ENCODE measurements around the gene MRPL40. TPM values are rescaled to one million over a fixed set of nuclear protein-coding genes. Genes with fewer than 3 reads are reported as not detected.

MRPL40 gene
- total RNA-seq, 1 experiment from 2014 or later: 40.1 TPM

DNA sequence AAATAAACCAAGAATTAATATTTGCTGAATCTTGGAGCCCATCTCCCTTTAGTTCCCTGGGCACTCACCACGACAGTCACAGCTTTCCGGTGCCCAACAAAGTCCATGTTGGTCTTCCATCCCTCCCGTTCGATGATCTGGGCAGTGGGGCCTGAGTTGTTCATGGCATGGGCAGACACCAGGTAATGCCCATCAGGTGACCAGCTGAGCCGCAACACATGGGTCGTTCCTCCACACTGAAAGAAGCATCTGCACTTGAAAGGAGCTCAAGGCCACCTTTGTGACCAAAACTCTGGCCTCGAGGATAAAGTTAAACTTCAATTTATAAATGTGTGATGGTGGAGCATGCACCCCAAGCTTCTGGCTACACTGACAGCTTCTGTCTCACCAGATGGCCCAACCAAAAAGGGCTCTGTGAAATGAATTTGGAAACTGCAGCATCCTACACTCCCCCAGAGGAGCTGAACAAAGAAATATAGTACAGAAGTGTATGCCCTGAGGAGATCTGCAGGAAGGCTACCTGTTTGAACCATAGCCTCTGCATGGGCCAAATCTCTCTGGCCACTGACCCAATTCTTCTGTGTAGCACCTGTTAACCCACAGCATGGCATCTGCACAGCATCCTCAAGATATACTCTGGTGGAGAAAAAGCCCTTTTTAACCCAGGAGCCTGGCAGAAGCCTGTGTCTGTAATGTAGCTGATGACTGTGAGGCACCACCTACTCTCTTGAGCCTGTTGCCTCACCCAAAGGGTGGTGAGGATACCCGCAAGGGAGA is 37.9 kb upstream of the MRPL40 start:
- Histone ChIP-seq H3K79me2 (ENCODE audit: insufficient read depth, low read length) (no peaks in the 10 kb centered on the region), H3K4me1 (ENCODE audit: control insufficient read depth in 1 of 2, insufficient read depth in 2 of 2, low read length in 2 of 2) (no peaks in the 10 kb centered on the region), H3K4me3 (replicated peaks in 1 of 2; ENCODE audit: low read depth in 1 of 2, low read length in 2 of 2) (no peak overlapping the region), H3K9ac (ENCODE audit: low read length) (no peak overlapping the region), H3K27ac (ENCODE audit: low read depth, low read length) (no peak overlapping the region), H4K20me1 (ENCODE audit: insufficient read depth) (no peaks in the 10 kb centered on the region), H3K9me3 (ENCODE audit: control insufficient read depth in 1 of 2, insufficient read depth in 1 of 2, low read depth in 1 of 2, low read length in 2 of 2) (no peaks in the 10 kb centered on the region), H3K36me3 (ENCODE audit: control insufficient read depth in 1 of 2, insufficient read depth in 2 of 2, low read length in 2 of 2) (peaks cover 21 to 40% of the 10 kb centered on the region in 2 experiments; a peak in 3 of 4 replicates), H3K9me2 (ENCODE audit: insufficient read depth) (no peaks in the 10 kb centered on the region), H2AFZ (ENCODE audit: low read depth, low read length, poor library complexity, severe bottlenecking) (no peak overlapping the region), H3K4me2 (ENCODE audit: low read length) (no peak overlapping the region), H3K27me3 (ENCODE audit: insufficient read depth, low read length) (no peaks in the 10 kb centered on the region)
- intact Hi-C loops (cut with micrococcal nuclease): no loop called here
- ChIA-PET POLR2A (no interaction called here), RAD21 (ENCODE audit: low non-redundant PET in 1 of 2, low total read pairs in 2 of 2, uncharacterized antibody in 2 of 2, unreplicated experiment in 2 of 2) (no interaction called here), CTCF (no interaction called here)
- DNase-seq (ENCODE audit: low read depth, low spot score) (no peak), ATAC-seq (no peak)
- TF ChIP-seq CBX3 (IDR thresholded peaks at IDR 0.05; ENCODE audit: low read depth): no peak
- no peak for TF ChIP-seq SP1 (IDR thresholded peaks at IDR 0.05; ENCODE audit: low read depth)
- no peak for TF ChIP-seq EZH2 (IDR thresholded peaks at IDR 0.05)
- TF ChIP-seq, protein P1, sequence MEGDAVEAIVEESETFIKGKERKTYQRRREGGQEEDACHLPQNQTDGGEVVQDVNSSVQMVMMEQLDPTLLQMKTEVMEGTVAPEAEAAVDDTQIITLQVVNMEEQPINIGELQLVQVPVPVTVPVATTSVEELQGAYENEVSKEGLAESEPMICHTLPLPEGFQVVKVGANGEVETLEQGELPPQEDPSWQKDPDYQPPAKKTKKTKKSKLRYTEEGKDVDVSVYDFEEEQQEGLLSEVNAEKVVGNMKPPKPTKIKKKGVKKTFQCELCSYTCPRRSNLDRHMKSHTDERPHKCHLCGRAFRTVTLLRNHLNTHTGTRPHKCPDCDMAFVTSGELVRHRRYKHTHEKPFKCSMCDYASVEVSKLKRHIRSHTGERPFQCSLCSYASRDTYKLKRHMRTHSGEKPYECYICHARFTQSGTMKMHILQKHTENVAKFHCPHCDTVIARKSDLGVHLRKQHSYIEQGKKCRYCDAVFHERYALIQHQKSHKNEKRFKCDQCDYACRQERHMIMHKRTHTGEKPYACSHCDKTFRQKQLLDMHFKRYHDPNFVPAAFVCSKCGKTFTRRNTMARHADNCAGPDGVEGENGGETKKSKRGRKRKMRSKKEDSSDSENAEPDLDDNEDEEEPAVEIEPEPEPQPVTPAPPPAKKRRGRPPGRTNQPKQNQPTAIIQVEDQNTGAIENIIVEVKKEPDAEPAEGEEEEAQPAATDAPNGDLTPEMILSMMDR (IDR thresholded peaks at IDR 0.05 in 2 of 3, conservative IDR thresholded peaks at IDR 0.05 in 1 of 3; ENCODE audit: borderline replicate concordance in 1 of 3, insufficient read depth in 1 of 3, low read depth in 2 of 3, low read length in 2 of 3): no peak
- no peak for TF ChIP-seq CEBPB (IDR thresholded peaks at IDR 0.05; ENCODE audit: low read depth)
- TF ChIP-seq SRF (IDR thresholded peaks at IDR 0.05; ENCODE audit: low read depth): no peak
- TF ChIP-seq, protein P2, sequence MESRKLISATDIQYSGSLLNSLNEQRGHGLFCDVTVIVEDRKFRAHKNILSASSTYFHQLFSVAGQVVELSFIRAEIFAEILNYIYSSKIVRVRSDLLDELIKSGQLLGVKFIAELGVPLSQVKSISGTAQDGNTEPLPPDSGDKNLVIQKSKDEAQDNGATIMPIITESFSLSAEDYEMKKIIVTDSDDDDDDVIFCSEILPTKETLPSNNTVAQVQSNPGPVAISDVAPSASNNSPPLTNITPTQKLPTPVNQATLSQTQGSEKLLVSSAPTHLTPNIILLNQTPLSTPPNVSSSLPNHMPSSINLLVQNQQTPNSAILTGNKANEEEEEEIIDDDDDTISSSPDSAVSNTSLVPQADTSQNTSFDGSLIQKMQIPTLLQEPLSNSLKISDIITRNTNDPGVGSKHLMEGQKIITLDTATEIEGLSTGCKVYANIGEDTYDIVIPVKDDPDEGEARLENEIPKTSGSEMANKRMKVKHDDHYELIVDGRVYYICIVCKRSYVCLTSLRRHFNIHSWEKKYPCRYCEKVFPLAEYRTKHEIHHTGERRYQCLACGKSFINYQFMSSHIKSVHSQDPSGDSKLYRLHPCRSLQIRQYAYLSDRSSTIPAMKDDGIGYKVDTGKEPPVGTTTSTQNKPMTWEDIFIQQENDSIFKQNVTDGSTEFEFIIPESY (IDR thresholded peaks at IDR 0.05; ENCODE audit: extremely low read depth, insufficient replicate concordance, low read length): no peak
- TF ChIP-seq RAD21 (IDR thresholded peaks at IDR 0.05; ENCODE audit: low read depth): no peak
- TF ChIP-seq, protein P3, sequence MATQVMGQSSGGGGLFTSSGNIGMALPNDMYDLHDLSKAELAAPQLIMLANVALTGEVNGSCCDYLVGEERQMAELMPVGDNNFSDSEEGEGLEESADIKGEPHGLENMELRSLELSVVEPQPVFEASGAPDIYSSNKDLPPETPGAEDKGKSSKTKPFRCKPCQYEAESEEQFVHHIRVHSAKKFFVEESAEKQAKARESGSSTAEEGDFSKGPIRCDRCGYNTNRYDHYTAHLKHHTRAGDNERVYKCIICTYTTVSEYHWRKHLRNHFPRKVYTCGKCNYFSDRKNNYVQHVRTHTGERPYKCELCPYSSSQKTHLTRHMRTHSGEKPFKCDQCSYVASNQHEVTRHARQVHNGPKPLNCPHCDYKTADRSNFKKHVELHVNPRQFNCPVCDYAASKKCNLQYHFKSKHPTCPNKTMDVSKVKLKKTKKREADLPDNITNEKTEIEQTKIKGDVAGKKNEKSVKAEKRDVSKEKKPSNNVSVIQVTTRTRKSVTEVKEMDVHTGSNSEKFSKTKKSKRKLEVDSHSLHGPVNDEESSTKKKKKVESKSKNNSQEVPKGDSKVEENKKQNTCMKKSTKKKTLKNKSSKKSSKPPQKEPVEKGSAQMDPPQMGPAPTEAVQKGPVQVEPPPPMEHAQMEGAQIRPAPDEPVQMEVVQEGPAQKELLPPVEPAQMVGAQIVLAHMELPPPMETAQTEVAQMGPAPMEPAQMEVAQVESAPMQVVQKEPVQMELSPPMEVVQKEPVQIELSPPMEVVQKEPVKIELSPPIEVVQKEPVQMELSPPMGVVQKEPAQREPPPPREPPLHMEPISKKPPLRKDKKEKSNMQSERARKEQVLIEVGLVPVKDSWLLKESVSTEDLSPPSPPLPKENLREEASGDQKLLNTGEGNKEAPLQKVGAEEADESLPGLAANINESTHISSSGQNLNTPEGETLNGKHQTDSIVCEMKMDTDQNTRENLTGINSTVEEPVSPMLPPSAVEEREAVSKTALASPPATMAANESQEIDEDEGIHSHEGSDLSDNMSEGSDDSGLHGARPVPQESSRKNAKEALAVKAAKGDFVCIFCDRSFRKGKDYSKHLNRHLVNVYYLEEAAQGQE (IDR thresholded peaks at IDR 0.05; ENCODE audit: low read depth): no peak
- TF ChIP-seq TCF7L2 (IDR thresholded peaks at IDR 0.05; ENCODE audit: borderline replicate concordance, extremely low read depth, insufficient read depth, insufficient read length): no peak
- no peak for TF ChIP-seq POLR2AphosphoS5 (IDR thresholded peaks at IDR 0.05; ENCODE audit: low read depth, low read length)
- no peak for TF ChIP-seq YY1 (IDR thresholded peaks at IDR 0.05; ENCODE audit: extremely low read depth, insufficient replicate concordance, low read depth, low read length)
- TF ChIP-seq, protein P4, sequence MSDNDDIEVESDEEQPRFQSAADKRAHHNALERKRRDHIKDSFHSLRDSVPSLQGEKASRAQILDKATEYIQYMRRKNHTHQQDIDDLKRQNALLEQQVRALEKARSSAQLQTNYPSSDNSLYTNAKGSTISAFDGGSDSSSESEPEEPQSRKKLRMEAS (IDR thresholded peaks at IDR 0.05): no peak
- no peak for TF ChIP-seq ELF1 (IDR thresholded peaks at IDR 0.05; ENCODE audit: borderline replicate concordance, low read depth)
- no peak for TF ChIP-seq POLR2A (IDR thresholded peaks at IDR 0.05; ENCODE audit: borderline replicate concordance, extremely low read depth, insufficient read depth, insufficient read length)
- no peak for TF ChIP-seq FOSL1 (IDR thresholded peaks at IDR 0.05; ENCODE audit: low read depth)
- TF ChIP-seq ZFX (IDR thresholded peaks at IDR 0.05): no peak
- TF ChIP-seq ZNF274 (IDR thresholded peaks at IDR 0.05; ENCODE audit: low read depth, low read length): no peak
- TF ChIP-seq EZH2phosphoT487 (IDR thresholded peaks at IDR 0.05; ENCODE audit: borderline replicate concordance): no peak
- BruUV-seq (replicated peaks): no TSS peak
